GM20431 (cell line): ENCODE results near the gene MPC1.

ENCODE experiments used
- in situ Hi-C: fragments of 300-500 bp; cut with MseI, MboI; formaldehyde crosslinking; loops from one replicate; pipeline ENCODE4 v1.15.0; 2020; ENCODE audit warnings: low sequenced_read_pairs; ENCODE audit not compliant: unreplicated experiment

Gene MPC1

GRCh38 chr6:166331503-166332415, 51.0 kb downstream of the MPC1 start:
- in situ Hi-C loops: no loop called here

GRCh38 chr6:166330612-166331011, 52.1 kb downstream of the MPC1 start:
- in situ Hi-C loops: no loop called here

DNA sequence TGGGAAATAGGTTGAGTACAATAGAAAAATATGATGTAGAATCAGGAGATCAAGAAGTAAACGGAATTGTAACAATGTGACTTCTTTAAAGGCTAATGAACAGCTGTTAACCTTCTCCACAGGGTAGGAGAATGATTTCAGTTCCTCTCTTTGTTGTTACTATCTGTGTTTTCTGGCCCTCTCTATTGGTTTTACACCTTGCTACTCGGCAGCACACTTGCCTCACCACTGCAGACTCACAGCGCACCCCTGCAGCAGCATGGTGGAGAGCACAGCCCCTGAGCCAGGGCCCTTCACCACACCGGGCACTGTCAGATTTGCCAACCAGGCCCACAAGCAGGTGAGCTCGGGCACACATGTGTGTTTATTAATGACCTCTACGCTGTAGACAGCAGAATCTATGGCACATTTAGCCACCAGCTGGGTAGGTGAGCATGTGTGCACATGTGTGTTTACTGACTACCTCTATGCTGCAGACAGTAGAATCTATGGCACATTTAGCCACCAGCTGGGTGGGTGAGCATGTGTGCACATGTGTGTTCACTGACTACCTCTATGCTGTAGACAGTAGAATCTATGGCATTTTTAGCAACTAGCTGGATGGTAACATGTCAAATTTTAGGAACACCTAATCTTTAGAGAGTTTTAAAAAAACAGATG, 57.2 kb downstream of the MPC1 start:
- in situ Hi-C loops: no loop called here

DNA sequence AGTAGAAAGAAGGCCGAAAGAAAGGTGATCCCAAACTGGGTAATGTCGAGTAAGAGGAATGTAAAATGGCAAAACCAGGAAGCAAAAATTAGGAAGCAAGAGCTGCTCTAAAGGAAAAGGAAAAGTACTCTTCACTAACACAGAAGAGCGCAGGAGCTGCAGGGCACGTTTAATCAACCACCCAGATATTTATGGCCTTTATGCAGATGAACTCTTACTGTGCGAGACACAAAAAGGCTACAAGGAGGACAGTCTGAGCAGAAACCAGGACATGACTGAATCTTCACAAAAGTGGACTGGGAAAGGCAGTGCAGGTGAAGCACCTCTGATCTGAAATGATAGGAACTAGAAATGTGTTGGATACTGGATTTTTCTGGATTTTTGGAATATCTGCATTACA, 59.3 kb downstream of the MPC1 start:
- in situ Hi-C loops: no loop called here

- in situ Hi-C loops: no loop called here
Observed at GRCh38 chr6:166318649-166319600, 63.8 kb downstream of the MPC1 start.

GRCh38 chr6:166318227-166318626, 64.5 kb downstream of the MPC1 start:
- in situ Hi-C loops: no loop called here

DNA sequence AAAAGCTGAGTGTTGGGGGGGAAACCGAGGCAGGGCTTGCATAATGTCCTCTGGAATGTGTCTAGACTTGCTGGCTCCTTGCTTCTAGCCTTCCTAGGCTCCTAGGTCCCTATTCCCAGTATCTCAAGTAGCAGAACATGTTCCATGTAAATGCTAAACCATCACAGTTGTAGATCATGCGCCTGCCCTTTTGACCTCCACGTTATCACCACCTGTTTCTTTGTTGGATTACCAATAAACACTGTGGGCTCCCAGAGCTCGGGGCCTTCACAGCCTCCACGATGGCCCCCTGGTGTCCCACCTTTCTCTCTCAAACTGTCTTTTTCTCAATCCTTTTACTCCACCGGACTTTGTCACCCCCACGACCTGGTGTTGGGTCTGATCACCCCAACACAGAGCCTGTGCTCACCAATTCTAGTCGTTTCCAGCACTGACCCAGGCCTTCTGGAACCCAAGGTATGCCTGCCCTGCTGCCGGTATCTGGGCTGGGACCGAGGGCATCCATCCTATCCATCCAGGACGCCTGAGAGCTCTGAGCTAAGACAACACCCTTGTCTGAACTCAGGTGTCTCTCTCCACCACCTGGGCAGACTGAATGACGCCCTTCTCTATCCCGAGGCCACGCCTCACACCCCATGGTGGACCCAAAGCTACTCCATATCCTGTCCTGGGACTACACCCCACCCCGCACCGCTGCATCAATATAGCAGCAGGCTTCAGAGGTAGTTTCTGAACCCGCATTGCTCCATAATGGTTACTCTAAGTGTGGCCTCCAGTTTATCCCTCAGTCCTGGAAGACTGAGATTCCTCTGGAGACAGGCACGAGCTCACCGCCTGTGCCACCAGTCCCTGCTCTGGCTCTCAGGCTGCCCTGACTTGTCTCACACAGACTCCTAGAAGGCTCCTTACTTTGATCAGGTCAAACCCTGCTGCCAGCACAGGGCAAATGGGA, 65.2 kb downstream of the MPC1 start:
- in situ Hi-C loops: no loop called here

DNA sequence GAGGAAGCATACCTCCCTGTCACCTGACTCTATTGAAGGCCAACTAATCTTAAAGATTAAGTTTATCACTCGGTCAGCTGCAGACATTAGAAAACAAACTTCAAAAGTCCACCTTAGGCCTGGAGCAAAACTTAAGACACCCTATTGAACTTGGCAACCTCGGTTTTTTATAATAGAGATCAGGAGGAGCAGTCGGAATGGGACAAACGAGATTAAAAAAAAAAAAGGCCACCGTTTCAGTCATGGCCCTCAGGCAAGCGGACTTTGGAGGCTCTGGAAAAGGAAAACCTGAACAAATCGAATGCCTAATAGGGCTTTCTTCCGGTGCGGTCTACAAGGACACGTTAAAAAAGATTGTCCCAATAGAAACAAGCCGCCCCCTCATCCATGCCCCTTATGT, 67.3 kb downstream of the MPC1 start:
- in situ Hi-C loops: no loop called here
